A673 (cell line): Measurements from ENCODE around the gene SPEM3.

ENCODE experiments used
- EZH2 ChIP-seq: fragments of 200-600 bp; sonication (generic); IDR thresholded peaks from 2 replicates; pipeline ENCODE4 v1.6.1; 2017; ENCODE audit warnings: borderline replicate concordance, low read depth, mild to moderate bottlenecking, mixed read lengths, antibody characterized with exemption, low read length; ENCODE audit not compliant: poor library complexity, severe bottlenecking
- TF ChIP-seq, protein P1 (sequence below): fragments of 300-800, 200-600 bp; sonication (generic); conservative IDR thresholded peaks from 2 replicates; pipeline ENCODE4 v1.5.1; 2017; ENCODE audit warnings: low read depth, mild to moderate bottlenecking, antibody characterized with exemption, low read length, moderate library complexity, mixed read lengths

DNA sequence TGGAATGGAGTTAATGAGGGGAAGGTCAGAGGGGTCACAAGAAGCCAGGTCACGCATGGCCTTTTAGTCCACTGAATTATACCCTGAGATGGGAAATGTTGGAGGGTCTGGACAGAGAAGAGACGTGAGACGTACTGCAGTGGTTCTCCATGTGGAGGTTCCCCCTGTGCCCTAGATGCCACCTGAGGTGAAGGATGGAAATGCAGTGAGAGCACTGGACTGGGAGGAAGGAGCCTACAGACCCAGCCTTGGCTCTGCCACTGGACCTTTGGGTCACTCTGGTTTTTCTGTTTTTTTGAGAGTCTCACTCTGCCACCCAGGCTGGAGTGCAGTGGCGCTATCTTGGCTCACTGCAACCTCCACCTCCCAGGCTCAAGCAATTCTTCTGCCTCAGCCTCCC lies 32.5 kb upstream of the SPEM3 start:
- TF ChIP-seq, protein P1, sequence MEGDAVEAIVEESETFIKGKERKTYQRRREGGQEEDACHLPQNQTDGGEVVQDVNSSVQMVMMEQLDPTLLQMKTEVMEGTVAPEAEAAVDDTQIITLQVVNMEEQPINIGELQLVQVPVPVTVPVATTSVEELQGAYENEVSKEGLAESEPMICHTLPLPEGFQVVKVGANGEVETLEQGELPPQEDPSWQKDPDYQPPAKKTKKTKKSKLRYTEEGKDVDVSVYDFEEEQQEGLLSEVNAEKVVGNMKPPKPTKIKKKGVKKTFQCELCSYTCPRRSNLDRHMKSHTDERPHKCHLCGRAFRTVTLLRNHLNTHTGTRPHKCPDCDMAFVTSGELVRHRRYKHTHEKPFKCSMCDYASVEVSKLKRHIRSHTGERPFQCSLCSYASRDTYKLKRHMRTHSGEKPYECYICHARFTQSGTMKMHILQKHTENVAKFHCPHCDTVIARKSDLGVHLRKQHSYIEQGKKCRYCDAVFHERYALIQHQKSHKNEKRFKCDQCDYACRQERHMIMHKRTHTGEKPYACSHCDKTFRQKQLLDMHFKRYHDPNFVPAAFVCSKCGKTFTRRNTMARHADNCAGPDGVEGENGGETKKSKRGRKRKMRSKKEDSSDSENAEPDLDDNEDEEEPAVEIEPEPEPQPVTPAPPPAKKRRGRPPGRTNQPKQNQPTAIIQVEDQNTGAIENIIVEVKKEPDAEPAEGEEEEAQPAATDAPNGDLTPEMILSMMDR: no peak
- TF ChIP-seq EZH2: no peak
